Gastrocnemius medialis (tissue), 4 donors: ENCODE measurements around the gene ANKRD33B. TPM values are rescaled to one million over a fixed set of nuclear protein-coding genes. Genes with fewer than 3 reads are reported as not detected.

ENCODE experiments used
- ATAC-seq, 2 donors: fragments of 150-250 bp; one replicate each; pipeline ENCODE4 v1.9.1; 2016
- DNase-seq, 2 donors: peaks; one replicate each; pipeline ENCODE4 v3.0.0-alpha.2; 2019
- H3K27ac ChIP-seq, 4 donors: fragments of 200-600 bp; sonication (generic); 1 replicate in 1 of 4; 2 replicates in 3 of 4; pipeline ENCODE4 v1.5.1; 2016 to 2018; ENCODE audit warnings: mild to moderate bottlenecking in 2 of 4, moderate library complexity in 1 of 4
- H3K27me3 ChIP-seq, 3 donors: fragments of 200-600 bp; sonication (generic) in 2 of 3; 1 replicate in 1 of 3; 2 replicates in 2 of 3; pipeline versions ENCODE4 v1.5.1 to v1.6.0; 2016 to 2019; ENCODE audit warnings: mild to moderate bottlenecking in 1 of 3, moderate library complexity in 1 of 3
- H3K36me3 ChIP-seq, 2 donors: fragments of 200-600 bp; sonication (generic) in 1 of 2; one replicate each; pipeline ENCODE4 v1.5.1; 2017 to 2018
- H3K4me1 ChIP-seq, 2 donors: fragments of 200-600 bp; sonication (generic) in 1 of 2; one replicate each; pipeline ENCODE4 v1.5.1; 2016 to 2017; ENCODE audit warnings: mild to moderate bottlenecking in 2 of 2
- H3K4me3 ChIP-seq, 4 donors: fragments of 200-600 bp; sonication (generic) in 3 of 4; 1 replicate in 1 of 4; 2 replicates in 3 of 4; pipeline ENCODE4 v1.5.1; 2016 to 2019; ENCODE audit warnings: mild to moderate bottlenecking in 2 of 4
- H3K9me3 ChIP-seq, 3 donors: fragments of 200-600 bp; sonication (generic) in 2 of 3; 1 replicate in 1 of 3; 2 replicates in 2 of 3; pipeline ENCODE4 v1.5.1; 2016 to 2019
- CTCF ChIP-seq, 5 experiments: fragments of 450-650 bp in 3 of 5; fragments of 200-600 bp in 2 of 5; sonication (generic) in 2 of 5; IDR thresholded peaks in 4 of 5; conservative IDR thresholded peaks in 1 of 5; 1 replicate in 4 of 5; 2 replicates in 1 of 5; pipeline ENCODE4 v1.5.1; 2016 to 2019; ENCODE audit warnings: antibody characterized with exemption in 5 of 5, mild to moderate bottlenecking in 3 of 5, moderate library complexity in 3 of 5
- POLR2A ChIP-seq, 2 donors: fragments of 450-650 bp; IDR thresholded peaks; one replicate each; pipeline ENCODE4 v1.6.1; 2017; ENCODE audit warnings: antibody characterized with exemption in 2 of 2, mild to moderate bottlenecking in 2 of 2, moderate library complexity in 2 of 2
- in situ Hi-C, 4 donors: fragments of 200-750 bp; cut with MboI; loops; one replicate each; pipeline versions ENCODE4 v1.15.0 to v1.8.0; 2017; ENCODE audit warnings: low sequenced_read_pairs in 4 of 4
- intact Hi-C: fragments of 100-400 bp; cut with DNase I; formaldehyde crosslinking; loops from one replicate; pipeline ENCODE4 v1.15.1; 2023; ENCODE audit warnings: low total_unique reads
- total RNA-seq, 4 donors: library from RNA; depleted of rRNA; stranded (reverse); fragments of >200 nt; gene quantifications; one replicate each; pipeline versions ENCODE4 v1.1.0 to v1.2.3, GENCODE V29; 2016

Gene ANKRD33B
- total RNA-seq, 4 donors from 2014 or later: 2.2 to 38.9 (median 15.1) TPM

GRCh38 chr5:10525124-10525495 lies 38.8 kb upstream of the ANKRD33B start:
- no peak overlapping the region for H3K27ac ChIP-seq
- TF ChIP-seq POLR2A (IDR thresholded peaks at IDR 0.05) (no peak), CTCF (IDR thresholded peaks at IDR 0.05 in 4 of 5, conservative IDR thresholded peaks at IDR 0.05 in 1 of 5) (no peak)
- no peaks in the 10 kb centered on the region for H3K4me1 ChIP-seq
- H3K9me3 ChIP-seq: no peaks in the 10 kb centered on the region
- no peaks in the 10 kb centered on the region for H3K27me3 ChIP-seq
- H3K36me3 ChIP-seq: no peaks in the 10 kb centered on the region
- no peak for DNase-seq
- intact Hi-C loops (no loop called here), in situ Hi-C loops (no loop called here)
- ATAC-seq: no peak
- H3K4me3 ChIP-seq: no peak overlapping the region

DNA sequence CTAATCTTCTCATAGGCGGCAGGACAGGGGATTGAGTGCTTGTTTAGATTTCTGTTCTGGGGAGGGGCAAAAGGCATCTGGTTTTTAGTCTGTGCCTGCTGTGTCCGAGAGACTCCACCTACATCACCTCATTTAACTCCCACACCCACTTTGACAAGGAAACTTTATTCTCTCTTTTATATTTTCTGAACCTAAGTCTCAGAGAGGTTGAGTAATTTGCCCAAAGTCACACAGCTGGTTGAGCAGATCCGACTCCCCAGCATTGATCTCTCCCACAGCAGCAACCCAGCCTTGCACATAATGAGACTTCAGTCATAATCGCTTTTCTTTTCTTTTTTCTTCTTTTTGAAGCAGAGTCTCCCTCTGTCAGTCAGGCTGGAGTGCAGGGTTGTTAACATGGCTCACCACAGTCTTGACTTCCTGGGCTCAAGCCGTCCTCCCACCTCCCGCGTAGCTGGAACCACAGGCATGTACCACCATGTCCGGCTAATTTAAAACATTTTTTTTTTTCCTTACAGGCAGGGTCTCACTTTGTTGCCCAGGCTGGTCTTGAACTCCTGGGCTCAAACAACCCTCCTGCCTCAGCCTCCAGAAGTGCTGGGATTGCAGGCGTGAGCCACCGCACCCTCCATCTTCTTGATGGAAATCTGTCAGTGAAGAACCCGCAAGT lies 36.5 kb upstream of the ANKRD33B start:
- no peaks in the 10 kb centered on the region for H3K27me3 ChIP-seq
- TF ChIP-seq POLR2A (IDR thresholded peaks at IDR 0.05): no peak
- no peak for TF ChIP-seq CTCF (IDR thresholded peaks at IDR 0.05 in 4 of 5, conservative IDR thresholded peaks at IDR 0.05 in 1 of 5)
- H3K4me1 ChIP-seq: no peaks in the 10 kb centered on the region
- no peak overlapping the region for H3K4me3 ChIP-seq
- no peak for DNase-seq
- no peaks in the 10 kb centered on the region for H3K9me3 ChIP-seq
- intact Hi-C loops (no loop called here), in situ Hi-C loops (no loop called here)
- no peak for ATAC-seq
- H3K36me3 ChIP-seq: no peaks in the 10 kb centered on the region
- no peak overlapping the region for H3K27ac ChIP-seq

DNA sequence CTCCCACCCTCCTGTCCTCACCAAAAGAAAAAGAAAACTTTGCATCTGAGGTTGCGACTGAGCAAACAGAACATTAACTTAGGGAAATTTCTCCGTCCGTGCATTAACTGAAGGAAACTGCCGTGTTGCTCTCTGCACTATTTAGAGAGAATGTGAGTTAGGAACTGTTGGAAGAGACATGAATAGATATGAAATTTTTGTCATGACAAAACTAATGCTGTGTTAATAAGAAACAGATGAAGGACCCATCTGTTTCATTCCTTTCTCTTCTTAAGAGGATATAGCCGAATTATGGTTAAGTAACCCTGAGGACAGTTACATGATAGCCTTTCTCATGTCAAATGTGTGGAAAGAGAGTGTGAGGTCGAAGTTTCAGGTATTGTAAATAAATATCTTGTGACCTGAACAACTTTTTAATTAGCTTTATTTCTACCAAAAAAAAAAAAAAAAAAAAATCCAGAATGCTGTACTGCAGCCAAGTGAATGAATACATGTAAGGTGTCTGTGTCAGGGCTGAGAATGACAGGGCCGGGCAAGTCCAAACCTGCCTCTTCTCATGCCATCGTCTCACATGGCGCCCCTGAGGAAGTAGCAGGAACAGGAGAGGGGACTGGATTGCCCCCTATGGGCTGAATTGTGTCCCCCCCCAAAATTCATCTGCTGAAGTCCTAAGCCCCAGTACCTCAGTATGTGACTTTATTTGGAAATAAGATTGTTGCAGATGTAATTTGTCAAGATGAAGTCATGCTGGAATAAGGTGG lies 35.6 kb upstream of the ANKRD33B start:
- no peak for ATAC-seq
- Histone ChIP-seq H3K9me3 (no peaks in the 10 kb centered on the region), H3K36me3 (no peaks in the 10 kb centered on the region), H3K27ac (no peak overlapping the region), H3K4me3 (no peak overlapping the region), H3K27me3 (no peaks in the 10 kb centered on the region), H3K4me1 (no peaks in the 10 kb centered on the region)
- intact Hi-C loops: no loop called here
- in situ Hi-C loops: no loop called here
- DNase-seq: no peak
- TF ChIP-seq CTCF (IDR thresholded peaks at IDR 0.05 in 4 of 5, conservative IDR thresholded peaks at IDR 0.05 in 1 of 5) (no peak), POLR2A (IDR thresholded peaks at IDR 0.05) (no peak)

DNA sequence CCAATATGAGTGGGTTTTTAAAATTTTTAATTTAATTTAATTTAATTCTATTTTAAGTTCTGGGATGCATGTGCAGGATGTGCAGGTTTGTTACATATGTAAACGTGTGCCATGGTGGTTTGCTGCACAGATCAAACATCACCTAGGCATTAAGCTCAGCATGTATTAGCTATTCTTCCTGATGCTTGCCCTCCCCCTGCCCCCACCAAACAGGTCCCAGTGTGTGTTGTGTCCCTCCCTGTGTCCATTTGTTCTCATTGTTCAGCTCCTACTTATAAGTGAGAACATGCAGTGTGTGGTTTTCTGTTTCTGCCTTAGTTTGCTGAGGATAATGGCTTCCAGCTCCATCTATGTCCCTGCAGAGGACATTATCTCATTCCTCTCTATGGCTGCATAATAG lies 35.0 kb upstream of the ANKRD33B start:
- DNase-seq (no peak), ATAC-seq (no peak)
- intact Hi-C loops: no loop called here
- in situ Hi-C loops: no loop called here
- Histone ChIP-seq H3K4me3 (no peak overlapping the region), H3K4me1 (no peaks in the 10 kb centered on the region), H3K27ac (no peak overlapping the region), H3K36me3 (no peaks in the 10 kb centered on the region), H3K9me3 (no peaks in the 10 kb centered on the region), H3K27me3 (peaks cover 0 to 3% (median 0%) of the 10 kb centered on the region in 3 donors)
- TF ChIP-seq CTCF (IDR thresholded peaks at IDR 0.05 in 4 of 5, conservative IDR thresholded peaks at IDR 0.05 in 1 of 5): no peak
- TF ChIP-seq POLR2A (IDR thresholded peaks at IDR 0.05): no peak
